Suprapubic skin (tissue), 4 donors: ENCODE data around the gene DMKN.

Source experiments
- EP300 ChIP-seq: sonication (generic); formaldehyde crosslinking; IDR thresholded peaks from one replicate; pipeline ENCODE4 v1.6.1; 2017; ENCODE audit warnings: antibody characterized with exemption
- POLR2A ChIP-seq, 2 donors: fragments of 450-650 bp; IDR thresholded peaks; one replicate each; pipeline ENCODE4 v1.6.1; 2017; ENCODE audit warnings: antibody characterized with exemption in 2 of 2, mild to moderate bottlenecking in 2 of 2, moderate library complexity in 2 of 2
- POLR2AphosphoS5 ChIP-seq, 3 donors: sonication (generic); formaldehyde crosslinking; IDR thresholded peaks; one replicate each; pipeline ENCODE4 v1.6.1; 2017; ENCODE audit warnings: antibody characterized with exemption in 3 of 3
- TF ChIP-seq, protein P1 (sequence below), 2 donors: fragments of 200-600 bp in 1 of 2; fragments of 450-650 bp in 1 of 2; sonication (generic) in 1 of 2; IDR thresholded peaks; one replicate each; pipeline ENCODE4 v1.5.1; 2016 to 2019; ENCODE audit warnings: antibody characterized with exemption in 2 of 2, mild to moderate bottlenecking in 1 of 2, moderate library complexity in 1 of 2

DNA sequence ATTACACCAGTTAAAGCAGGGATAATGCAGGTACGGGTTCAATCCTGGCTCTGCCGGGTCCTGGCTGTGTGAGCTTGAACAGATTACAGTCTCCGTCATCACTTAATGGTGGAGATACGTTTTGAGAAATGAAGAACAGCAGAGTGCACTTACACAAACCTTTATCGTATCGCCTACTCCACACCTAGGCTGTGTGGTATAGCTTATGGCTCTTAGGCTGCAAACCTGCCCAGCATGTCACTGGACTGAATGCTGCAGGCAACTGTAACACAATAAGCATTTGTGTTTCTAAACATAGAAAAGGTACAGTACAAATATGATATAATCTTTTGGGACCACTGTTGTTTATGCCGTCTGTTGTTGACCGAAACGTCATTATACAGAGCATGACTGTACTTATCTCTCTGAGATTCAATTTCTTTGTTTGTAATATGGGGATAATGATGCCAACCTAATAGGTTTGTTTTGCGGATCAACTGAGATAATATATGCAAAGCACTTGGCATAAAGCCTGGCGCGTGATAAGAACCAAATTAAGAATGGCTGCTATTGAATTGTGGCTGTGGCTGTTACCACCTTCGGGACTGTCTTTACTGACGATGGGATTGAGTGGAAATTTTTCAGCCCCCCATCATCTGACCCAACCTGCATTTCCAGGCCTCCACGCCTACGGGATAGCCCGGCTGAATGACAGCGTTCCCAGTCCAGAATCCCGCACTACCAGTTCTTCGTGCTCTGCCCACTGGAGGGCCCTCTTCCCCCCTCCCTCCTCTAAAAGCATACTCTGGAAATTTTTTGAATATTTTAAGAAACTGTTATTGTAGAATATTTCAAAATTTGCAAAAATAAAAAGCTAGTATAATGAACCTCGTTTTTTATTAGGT lies 34.4 kb downstream of the DMKN start:
- TF ChIP-seq, protein P1, sequence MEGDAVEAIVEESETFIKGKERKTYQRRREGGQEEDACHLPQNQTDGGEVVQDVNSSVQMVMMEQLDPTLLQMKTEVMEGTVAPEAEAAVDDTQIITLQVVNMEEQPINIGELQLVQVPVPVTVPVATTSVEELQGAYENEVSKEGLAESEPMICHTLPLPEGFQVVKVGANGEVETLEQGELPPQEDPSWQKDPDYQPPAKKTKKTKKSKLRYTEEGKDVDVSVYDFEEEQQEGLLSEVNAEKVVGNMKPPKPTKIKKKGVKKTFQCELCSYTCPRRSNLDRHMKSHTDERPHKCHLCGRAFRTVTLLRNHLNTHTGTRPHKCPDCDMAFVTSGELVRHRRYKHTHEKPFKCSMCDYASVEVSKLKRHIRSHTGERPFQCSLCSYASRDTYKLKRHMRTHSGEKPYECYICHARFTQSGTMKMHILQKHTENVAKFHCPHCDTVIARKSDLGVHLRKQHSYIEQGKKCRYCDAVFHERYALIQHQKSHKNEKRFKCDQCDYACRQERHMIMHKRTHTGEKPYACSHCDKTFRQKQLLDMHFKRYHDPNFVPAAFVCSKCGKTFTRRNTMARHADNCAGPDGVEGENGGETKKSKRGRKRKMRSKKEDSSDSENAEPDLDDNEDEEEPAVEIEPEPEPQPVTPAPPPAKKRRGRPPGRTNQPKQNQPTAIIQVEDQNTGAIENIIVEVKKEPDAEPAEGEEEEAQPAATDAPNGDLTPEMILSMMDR (IDR thresholded peaks at IDR 0.05), result no peak
- TF ChIP-seq POLR2A (IDR thresholded peaks at IDR 0.05) (no peak), EP300 (no peak), POLR2AphosphoS5 (IDR thresholded peaks at IDR 0.05) (no peak)
